Stimulated activated CD4-positive, alpha-beta T cell treated with anti-CD3 and anti-CD28 coated beads, Interleukin-4, amount 100 ng/mL, for 48 hours (primary cell): ENCODE data around the gene ZNF106.

Experiments used
- DNase-seq, 2 donors: peaks; one replicate each; pipeline ENCODE4 v3.0.0-alpha.2; 2020; ENCODE audit warnings: low read depth in 2 of 2

ZNF106 gene

GRCh38 chr15:42474827-42475226 is 16.1 kb downstream of the ZNF106 start:
- DNase-seq: no peak

GRCh38 chr15:42471002-42471401 is 19.9 kb downstream of the ZNF106 start:
- DNase-seq: no peak

DNA sequence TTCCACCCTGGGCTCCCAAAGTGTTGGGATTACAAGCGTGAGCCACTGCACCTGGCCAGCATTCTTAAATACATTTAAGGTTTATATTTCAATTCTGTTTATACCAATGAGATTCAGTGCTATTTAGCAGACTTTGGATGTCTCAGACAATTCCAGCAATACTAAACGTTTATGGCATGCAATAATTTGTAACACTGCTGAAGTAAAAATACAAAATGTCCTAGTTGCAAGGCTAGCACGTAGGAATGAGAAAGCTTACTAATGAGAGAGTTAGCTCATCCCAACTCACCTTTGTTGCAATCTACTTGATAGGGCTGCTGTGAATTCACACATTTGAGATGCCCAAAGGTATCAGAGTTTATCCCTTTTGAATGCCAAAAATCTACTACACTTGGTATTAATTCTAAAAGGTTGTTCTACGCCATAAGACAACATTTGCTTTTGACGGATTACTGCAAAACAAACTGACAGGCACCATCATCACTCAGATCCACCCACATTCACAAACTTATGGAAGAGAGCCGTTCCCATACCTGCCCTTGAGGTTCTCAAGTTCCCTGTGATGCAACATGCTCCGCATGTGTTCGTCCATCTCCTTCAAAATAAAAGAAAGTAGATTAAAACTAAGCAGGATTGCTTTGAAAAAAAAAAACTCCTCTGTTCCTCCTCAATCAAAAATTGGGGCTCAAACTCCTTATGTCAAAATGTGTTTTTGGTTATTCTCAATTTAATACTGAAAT is 25.3 kb downstream of the ZNF106 start:
- no peak for DNase-seq

DNA sequence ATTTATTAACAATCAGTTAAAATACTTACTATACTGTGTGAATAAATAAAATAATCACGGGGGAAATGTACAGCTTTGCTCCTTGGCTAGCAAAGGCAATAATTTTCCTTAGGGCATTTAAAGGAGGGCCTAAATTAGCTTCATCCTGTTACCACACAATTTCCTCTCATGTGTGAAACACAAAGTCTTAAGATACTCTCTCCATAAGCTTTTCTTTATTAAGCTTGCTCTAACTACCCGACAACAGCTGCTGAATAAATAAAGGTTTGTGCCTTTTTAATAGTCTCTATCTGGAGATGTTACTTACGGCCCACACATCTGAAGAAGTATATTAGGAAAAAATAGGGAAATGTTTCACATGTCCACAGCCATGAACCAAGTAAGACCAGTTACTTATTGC is 29.7 kb downstream of the ZNF106 start:
- DNase-seq: no peak

GRCh38 chr15:42457445-42458442 is 33.2 kb downstream of the ZNF106 start:
- DNase-seq: no peak

DNA sequence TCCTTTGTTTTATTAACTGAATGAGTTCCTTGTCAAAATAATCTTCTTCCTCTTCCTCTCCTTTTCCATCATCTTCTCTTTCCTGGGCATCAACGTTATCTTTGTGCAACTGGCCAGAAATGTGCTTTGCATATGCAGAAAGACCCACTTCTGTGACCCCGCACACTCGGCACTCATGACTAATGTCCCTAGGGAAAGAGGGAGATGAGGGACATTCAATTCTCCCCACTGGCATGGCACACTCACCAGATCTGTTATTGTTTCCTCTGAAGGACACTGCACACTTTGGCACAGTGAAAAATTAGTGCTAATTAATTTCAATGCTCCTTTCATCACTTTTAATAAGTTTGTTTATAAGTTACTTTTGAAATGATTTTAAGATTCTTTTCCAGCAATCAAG is 34.0 kb downstream of the ZNF106 start:
- no peak for DNase-seq

DNA sequence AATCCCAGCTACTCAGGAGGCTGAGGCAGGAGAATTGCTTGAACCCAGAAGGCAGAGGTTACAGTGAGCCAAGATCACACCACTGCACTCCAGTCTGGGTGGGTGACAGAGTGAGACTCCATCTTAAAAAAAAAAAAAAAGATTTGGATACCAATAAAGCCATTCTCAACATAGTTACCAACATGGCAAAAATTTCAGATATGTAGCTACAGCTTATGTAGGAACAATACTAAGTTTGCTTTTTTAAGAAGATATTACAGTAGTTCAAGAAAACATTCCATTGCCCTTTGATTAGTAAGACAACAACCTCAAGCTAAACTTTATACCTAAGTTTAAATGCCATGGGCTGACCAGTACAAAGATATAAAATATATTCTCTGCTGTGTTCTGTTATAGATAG is 34.4 kb downstream of the ZNF106 start:
- no peak for DNase-seq

DNA sequence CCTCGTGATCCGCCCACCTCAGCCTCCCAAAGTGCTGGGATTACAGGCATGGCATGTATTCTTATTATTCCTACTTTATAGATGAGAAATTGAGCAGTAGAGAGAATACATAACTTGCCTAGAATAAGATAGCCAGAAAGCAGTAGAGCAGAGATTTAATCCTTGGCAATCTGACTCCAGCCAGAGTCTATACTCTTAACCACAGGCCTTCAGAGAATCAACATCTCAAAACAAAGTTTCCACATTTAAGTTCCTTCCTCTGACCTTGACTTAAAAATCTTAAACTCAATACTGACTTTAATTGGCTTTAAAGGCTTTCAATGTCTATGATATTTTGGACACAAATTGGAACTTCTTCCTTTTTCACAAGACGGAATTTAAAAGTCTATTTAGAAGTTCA is 37.1 kb downstream of the ZNF106 start:
- DNase-seq: no peak

DNA sequence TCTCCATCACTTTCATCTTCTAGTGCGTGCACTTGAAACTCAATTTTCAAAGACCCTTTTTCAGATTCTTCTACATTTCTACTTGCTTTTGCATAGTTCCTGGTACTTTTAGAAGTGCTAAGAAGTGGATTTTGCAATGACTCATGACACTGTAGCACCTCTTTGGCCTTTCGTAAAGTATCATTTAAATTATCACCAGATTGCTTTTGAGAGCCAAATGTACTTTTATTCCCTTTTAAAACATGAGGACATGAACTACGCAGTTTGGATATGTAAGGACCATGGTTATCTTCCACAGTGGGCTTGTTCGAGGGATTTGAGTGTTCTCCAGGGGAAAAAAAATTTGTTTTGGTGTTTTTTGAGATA is 40.5 kb downstream of the ZNF106 start:
- no peak for DNase-seq

DNA sequence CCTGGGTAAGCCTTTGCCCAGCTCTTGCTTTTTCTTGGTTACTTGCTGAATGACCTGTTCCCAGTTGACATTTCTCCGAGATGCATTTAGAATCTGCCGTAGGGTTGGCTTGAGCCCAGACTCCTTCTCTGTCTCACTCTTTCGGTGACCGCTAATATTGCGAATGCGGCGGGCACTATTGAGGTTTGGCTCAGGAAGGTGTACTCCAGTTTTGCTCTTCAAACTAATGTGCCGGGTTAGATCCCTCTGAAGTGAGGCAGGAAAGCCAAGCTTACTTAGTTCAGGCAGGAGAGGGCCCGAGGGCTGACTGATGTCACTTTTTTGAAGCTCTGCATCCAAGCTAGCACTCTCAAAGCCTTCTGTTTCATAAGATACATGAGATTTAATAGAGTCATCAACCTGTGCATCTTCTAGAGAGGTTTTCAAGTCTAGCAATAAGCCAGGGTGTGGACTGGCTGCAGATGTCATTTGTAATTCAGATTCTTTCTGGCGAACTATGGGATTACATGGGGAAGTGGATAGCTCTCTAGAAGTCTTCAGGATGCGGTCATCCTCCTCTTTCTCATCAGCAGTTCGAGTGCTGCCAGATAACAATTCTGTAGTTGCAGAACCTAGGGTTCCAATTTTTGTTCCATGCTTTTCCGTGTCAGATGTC is 41.0 kb downstream of the ZNF106 start:
- no peak for DNase-seq

DNA sequence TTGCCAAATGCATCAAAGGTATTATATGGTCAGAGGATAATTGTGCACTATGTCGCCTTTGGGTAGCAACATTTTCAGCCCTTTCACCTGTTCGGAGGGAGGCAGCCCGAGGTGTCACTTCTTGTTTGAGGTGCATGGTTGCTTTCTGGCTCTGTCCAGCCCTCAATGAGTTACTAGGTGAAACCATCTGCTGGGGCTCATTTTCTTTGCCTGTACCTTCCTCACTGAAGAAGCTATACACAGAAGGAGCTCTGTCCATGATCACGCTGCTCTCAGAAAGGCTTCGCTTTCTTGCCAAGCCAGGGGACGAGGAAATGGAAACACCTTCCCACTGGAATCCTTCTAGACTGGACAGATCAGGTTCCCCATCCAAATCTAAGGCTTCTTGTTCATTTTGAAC is 42.7 kb downstream of the ZNF106 start:
- DNase-seq: no peak

- no peak for DNase-seq
These were observed 43.3 kb downstream of the ZNF106 start for GRCh38 chr15:42447599-42447998.

DNA sequence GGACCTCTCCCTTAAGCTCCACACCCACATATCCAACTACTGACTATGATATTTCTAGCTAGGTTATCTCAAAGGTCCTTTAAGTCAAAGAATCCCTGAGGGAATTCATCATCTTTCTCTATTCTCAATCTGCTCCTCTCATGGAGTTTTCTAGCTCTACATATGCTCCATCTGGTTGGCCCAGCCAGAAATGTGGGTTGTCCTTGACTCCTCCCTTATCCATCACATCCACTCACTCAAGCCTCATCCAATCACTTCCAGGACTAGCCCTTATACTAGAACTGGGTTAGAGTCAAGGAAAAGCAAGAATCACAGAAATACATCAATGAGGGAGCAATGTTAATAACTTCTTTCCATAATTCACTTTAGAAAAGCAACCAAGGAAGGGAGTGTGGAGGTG is 45.4 kb downstream of the ZNF106 start:
- DNase-seq: no peak

DNA sequence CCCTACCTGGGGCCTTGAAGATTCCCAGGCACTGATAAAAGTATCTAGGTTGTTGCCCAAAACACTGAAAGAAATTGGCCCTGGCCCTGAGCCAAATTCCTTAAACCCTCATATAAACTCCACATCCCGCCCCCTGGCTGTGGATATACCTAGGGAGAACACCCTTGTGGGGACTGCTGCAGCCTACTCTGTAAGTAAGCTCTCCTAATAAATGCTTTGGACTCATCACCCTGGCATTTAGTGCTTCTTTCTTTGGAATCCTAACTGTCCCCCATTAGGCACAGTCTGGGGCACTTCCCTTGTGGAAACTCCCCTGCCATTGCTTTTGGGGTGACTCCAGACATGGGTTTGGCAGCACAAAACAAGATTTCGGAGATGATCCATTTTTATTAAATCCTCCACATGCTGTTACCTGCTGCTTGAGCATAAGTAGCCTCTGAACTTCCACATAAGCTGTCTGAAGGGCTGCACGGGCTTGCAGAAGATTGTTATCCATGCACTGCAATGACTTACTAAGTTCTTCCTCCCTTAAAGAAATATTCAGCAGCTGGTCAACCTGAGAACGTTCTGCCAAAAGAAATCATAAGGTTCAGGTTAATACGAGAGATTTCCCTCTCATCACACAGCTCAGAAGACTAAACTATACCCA is 46.4 kb downstream of the ZNF106 start:
- DNase-seq: no peak

GRCh38 chr15:42427429-42428223 is 63.3 kb downstream of the ZNF106 start:
- no peak for DNase-seq

GRCh38 chr15:42421376-42421775 is 69.6 kb downstream of the ZNF106 start:
- no peak for DNase-seq

DNA sequence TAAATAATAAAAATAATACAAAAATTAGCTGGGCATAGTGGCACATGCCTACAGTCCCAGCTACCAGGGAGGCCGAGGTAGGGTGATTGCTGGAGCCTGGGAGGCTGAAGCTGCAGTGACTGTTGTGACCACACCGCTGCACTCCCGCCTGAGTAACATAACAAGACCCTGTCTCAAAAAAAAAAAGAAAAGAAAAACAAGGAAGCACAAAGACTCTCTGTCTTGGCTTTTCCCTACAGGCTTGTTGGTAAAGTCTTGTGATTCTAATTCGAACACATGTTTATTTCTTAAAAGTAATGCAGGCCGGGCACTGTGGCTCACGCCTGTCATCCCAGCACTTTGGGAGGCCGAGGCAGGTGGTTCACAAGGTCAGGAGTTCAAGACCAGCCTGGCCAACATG is 71.6 kb downstream of the ZNF106 start:
- DNase-seq: no peak

DNA sequence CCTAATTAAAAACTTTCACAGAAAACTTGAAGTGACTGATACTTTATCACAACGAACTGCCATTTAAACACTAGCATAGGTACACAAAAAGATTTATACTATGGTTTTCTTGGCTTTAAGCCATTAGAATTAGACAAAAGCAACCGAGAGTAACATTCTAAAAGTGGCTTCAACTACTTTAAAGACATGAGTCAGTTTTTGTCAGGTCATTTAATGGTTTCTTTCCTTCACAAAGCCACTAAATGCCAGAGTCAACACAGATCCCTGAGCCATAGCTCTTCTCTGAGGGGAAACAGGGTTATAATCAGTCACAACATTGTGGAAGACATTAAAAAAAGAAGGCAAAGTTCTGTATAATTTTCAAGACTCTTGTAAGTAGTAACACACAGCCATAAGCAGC is 77.0 kb downstream of the ZNF106 start:
- no peak for DNase-seq

GRCh38 chr15:42411884-42412283 is 79.1 kb downstream of the ZNF106 start:
- no peak for DNase-seq

DNA sequence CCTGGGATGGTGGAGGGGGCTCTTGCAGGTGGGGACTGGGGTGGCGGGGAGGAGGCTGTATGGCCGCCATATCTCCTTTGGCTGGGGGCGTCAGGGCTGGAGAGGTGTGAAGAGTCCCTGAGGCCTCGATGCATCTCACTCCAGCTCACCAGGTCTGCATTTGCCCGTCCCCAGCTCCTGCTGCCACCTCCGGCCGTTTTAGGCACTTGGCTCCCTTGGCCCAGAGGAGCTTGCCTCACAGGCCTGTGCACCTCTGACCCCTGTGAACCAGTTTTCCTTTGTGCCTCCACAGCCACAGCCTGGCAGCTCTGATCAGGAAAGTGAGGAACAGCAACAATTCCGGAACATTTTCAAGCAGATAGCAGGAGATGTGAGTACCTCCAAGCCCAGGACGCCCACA is 81.9 kb downstream of the ZNF106 start:
- DNase-seq: no peak

DNA sequence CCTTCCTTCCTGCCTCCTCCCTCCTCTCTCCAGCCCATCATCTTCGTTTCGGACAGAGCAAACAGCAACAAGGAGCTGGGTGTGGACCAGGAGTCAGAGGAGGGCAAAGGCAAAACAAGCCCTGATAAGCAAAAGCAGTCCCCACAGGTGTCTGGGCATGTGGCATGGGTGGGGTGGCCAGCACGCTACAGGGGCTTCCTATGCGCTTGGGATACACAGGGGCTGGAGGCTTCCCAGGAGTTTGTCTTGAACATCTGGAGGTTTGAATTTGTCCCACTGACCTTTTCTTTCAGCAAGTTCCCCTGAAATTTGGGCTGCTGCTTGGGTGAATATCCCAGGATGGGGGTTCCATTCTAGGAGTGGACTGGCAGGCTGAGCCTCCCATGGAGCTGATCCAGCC is 82.8 kb downstream of the ZNF106 start:
- DNase-seq: no peak
